ENCODE measurements around the gene BCR. TPM values are rescaled to one million over a fixed set of nuclear protein-coding genes. Genes with fewer than 3 reads are reported as not detected.

The BCR gene
- total and polyA plus RNA-seq, 2 donors (not counting 1 experiment from before 2014, with no cell fraction given): 15.7 to 66.6 TPM

- H3K9ac ChIP-seq (ENCODE audit: insufficient read depth, low read length): no peak overlapping the region
These were observed 24.0 kb upstream of the BCR start for GRCh38 chr22:23156286-23156685.

GRCh38 chr22:23157560-23158515 is 22.5 kb upstream of the BCR start:
- TF ChIP-seq EZH2 (IDR thresholded peaks at IDR 0.05; ENCODE audit: low read length, missing control alignments): no peak
- no peak for TF ChIP-seq CTCF (conservative IDR thresholded peaks at IDR 0.05 in 1 of 2, IDR thresholded peaks at IDR 0.05 in 1 of 2; ENCODE audit: low read depth in 1 of 2, low read length in 2 of 2)
- Histone ChIP-seq H3K79me2 (ENCODE audit: control insufficient read depth, insufficient read depth, low read length) (no peaks in the 10 kb centered on the region), H4K20me1 (ENCODE audit: control insufficient read depth, extremely low read depth, insufficient read depth, low read length) (no peaks in the 10 kb centered on the region), H3K4me3 (replicated peaks in 1 of 4; ENCODE audit: control extremely low read depth in 1 of 4, insufficient read depth in 1 of 4, low read depth in 3 of 4, low read length in 4 of 4) (no peak overlapping the region), H3K27ac (ENCODE audit: insufficient read depth, low read length) (no peak overlapping the region), H3K4me1 (ENCODE audit: control insufficient read depth, extremely low read depth, insufficient read depth, low read length) (no peaks in the 10 kb centered on the region), H2AFZ (ENCODE audit: low read length) (no peak overlapping the region), H3K27me3 (ENCODE audit: control insufficient read depth, insufficient read depth, low read length) (no peaks in the 10 kb centered on the region), H3K4me2 (ENCODE audit: extremely low read depth, insufficient read depth, low read length) (no peak overlapping the region), H3K9ac (ENCODE audit: insufficient read depth, low read length) (no peak overlapping the region), H3K36me3 (ENCODE audit: control insufficient read depth, insufficient read depth, low read length) (peaks cover 1% of the 10 kb centered on the region), H3K9me3 (ENCODE audit: control insufficient read depth, insufficient read depth, low read depth, low read length) (no peaks in the 10 kb centered on the region)
- DNase-seq (ENCODE audit: low read depth in 2 of 2): no peak

More at GRCh38 chr22:23156286-23156685, 24.0 kb upstream of the BCR start:
- Histone ChIP-seq H3K4me2 (ENCODE audit: extremely low read depth, insufficient read depth, low read length) (no peak overlapping the region), H3K4me3 (replicated peaks in 1 of 4; ENCODE audit: control extremely low read depth in 1 of 4, insufficient read depth in 1 of 4, low read depth in 3 of 4, low read length in 4 of 4) (no peak overlapping the region), H3K36me3 (ENCODE audit: control insufficient read depth, insufficient read depth, low read length) (peaks cover 1% of the 10 kb centered on the region), H3K9me3 (ENCODE audit: control insufficient read depth, insufficient read depth, low read depth, low read length) (no peaks in the 10 kb centered on the region), H3K27me3 (ENCODE audit: control insufficient read depth, insufficient read depth, low read length) (no peaks in the 10 kb centered on the region), H2AFZ (ENCODE audit: low read length) (no peak overlapping the region), H3K79me2 (ENCODE audit: control insufficient read depth, insufficient read depth, low read length) (no peaks in the 10 kb centered on the region), H3K27ac (ENCODE audit: insufficient read depth, low read length) (no peak overlapping the region), H3K4me1 (ENCODE audit: control insufficient read depth, extremely low read depth, insufficient read depth, low read length) (no peaks in the 10 kb centered on the region), H4K20me1 (ENCODE audit: control insufficient read depth, extremely low read depth, insufficient read depth, low read length) (no peaks in the 10 kb centered on the region)
- DNase-seq (ENCODE audit: low read depth in 2 of 2): no peak
- TF ChIP-seq CTCF (conservative IDR thresholded peaks at IDR 0.05 in 1 of 2, IDR thresholded peaks at IDR 0.05 in 1 of 2; ENCODE audit: low read depth in 1 of 2, low read length in 2 of 2): no peak
- no peak for TF ChIP-seq EZH2 (IDR thresholded peaks at IDR 0.05; ENCODE audit: low read length, missing control alignments)

- no peak for DNase-seq (ENCODE audit: low read depth in 2 of 2)
- no peak overlapping the region for H3K4me3 ChIP-seq (replicated peaks in 1 of 4; ENCODE audit: control extremely low read depth in 1 of 4, insufficient read depth in 1 of 4, low read depth in 3 of 4, low read length in 4 of 4)
- H4K20me1 ChIP-seq (ENCODE audit: control insufficient read depth, extremely low read depth, insufficient read depth, low read length): no peaks in the 10 kb centered on the region
- no peaks in the 10 kb centered on the region for H3K79me2 ChIP-seq (ENCODE audit: control insufficient read depth, insufficient read depth, low read length)
- peaks cover 1% of the 10 kb centered on the region for H3K36me3 ChIP-seq (ENCODE audit: control insufficient read depth, insufficient read depth, low read length)
- TF ChIP-seq CTCF (conservative IDR thresholded peaks at IDR 0.05 in 1 of 2, IDR thresholded peaks at IDR 0.05 in 1 of 2; ENCODE audit: low read depth in 1 of 2, low read length in 2 of 2) (no peak), EZH2 (IDR thresholded peaks at IDR 0.05; ENCODE audit: low read length, missing control alignments) (no peak)
- H3K9me3 ChIP-seq (ENCODE audit: control insufficient read depth, insufficient read depth, low read depth, low read length): no peaks in the 10 kb centered on the region
- no peaks in the 10 kb centered on the region for H3K4me1 ChIP-seq (ENCODE audit: control insufficient read depth, extremely low read depth, insufficient read depth, low read length)
- H3K27me3 ChIP-seq (ENCODE audit: control insufficient read depth, insufficient read depth, low read length): no peaks in the 10 kb centered on the region
- no peak overlapping the region for H2AFZ ChIP-seq (ENCODE audit: low read length)
- H3K9ac ChIP-seq (ENCODE audit: insufficient read depth, low read length): no peak overlapping the region
- no peak overlapping the region for H3K27ac ChIP-seq (ENCODE audit: insufficient read depth, low read length)
- H3K4me2 ChIP-seq (ENCODE audit: extremely low read depth, insufficient read depth, low read length): no peak overlapping the region
These were observed 21.6 kb upstream of the BCR start for GRCh38 chr22:23158516-23159290.
